Brain pericyte (primary cell): Measurements from ENCODE around the gene RFX8.
"Not testable (repeated sequence)": the region's sequence is repeated elsewhere in the genome, so short reads cannot be mapped to it uniquely, and the experiment has no call there.

Experiments
- DNase-seq: peaks from one replicate; pipeline ENCODE4 v3.0.0-alpha.2; 2012; ENCODE audit warnings: low read depth, low spot score

The RFX8 gene

GRCh38 chr2:101440127-101440738 lies 34.7 kb downstream of the RFX8 start:
- DNase-seq: no peak

GRCh38 chr2:101439716-101440115 lies 35.2 kb downstream of the RFX8 start:
- no peak for DNase-seq

- DNase-seq: not testable (repeated sequence)
These were observed 36.4 kb downstream of the RFX8 start for GRCh38 chr2:101438555-101438954.

GRCh38 chr2:101435001-101435862 lies 39.7 kb downstream of the RFX8 start:
- DNase-seq: no peak

GRCh38 chr2:101433465-101433864 lies 41.4 kb downstream of the RFX8 start:
- DNase-seq: no peak

- DNase-seq: no peak
These were observed 42.3 kb downstream of the RFX8 start for GRCh38 chr2:101432411-101433181.

GRCh38 chr2:101431486-101431885 lies 43.4 kb downstream of the RFX8 start:
- DNase-seq: no peak

GRCh38 chr2:101430156-101430555 lies 44.8 kb downstream of the RFX8 start:
- no peak for DNase-seq

GRCh38 chr2:101429453-101429852 lies 45.5 kb downstream of the RFX8 start:
- DNase-seq: no peak

GRCh38 chr2:101428422-101429176 lies 46.3 kb downstream of the RFX8 start:
- DNase-seq: no peak

- DNase-seq: no peak
These were observed 47.2 kb downstream of the RFX8 start for GRCh38 chr2:101427743-101428142.

GRCh38 chr2:101427240-101427639 lies 47.7 kb downstream of the RFX8 start:
- no peak for DNase-seq

- DNase-seq: no peak
These were observed 48.1 kb downstream of the RFX8 start for GRCh38 chr2:101426822-101427221.

- no peak for DNase-seq
These were observed 54.3 kb downstream of the RFX8 start for GRCh38 chr2:101420623-101421022.

- DNase-seq: no peak
These were observed 55.7 kb downstream of the RFX8 start for GRCh38 chr2:101419096-101419663.

GRCh38 chr2:101418460-101419095 lies 56.3 kb downstream of the RFX8 start:
- DNase-seq: no peak

GRCh38 chr2:101416609-101417008 lies 58.3 kb downstream of the RFX8 start:
- no peak for DNase-seq

- no peak for DNase-seq
These were observed 59.0 kb downstream of the RFX8 start for GRCh38 chr2:101415884-101416283.

- DNase-seq: no peak
These were observed 59.7 kb downstream of the RFX8 start for GRCh38 chr2:101415220-101415619.

- no peak for DNase-seq
These were observed 62.7 kb downstream of the RFX8 start for GRCh38 chr2:101412092-101412694.
